SH-SY5Y (cell line): ENCODE data around the gene TBC1D4.

ENCODE experiments used
- GATA2 ChIP-seq: IDR thresholded peaks from 2 replicates; pipeline ENCODE4 v1.6.1; 2011; ENCODE audit warnings: mild to moderate bottlenecking, low read depth, low read length
- GATA3 ChIP-seq: IDR thresholded peaks from 2 replicates; pipeline ENCODE4 v1.6.1; 2011; ENCODE audit warnings: low read depth, mild to moderate bottlenecking, low read length, moderate library complexity

DNA sequence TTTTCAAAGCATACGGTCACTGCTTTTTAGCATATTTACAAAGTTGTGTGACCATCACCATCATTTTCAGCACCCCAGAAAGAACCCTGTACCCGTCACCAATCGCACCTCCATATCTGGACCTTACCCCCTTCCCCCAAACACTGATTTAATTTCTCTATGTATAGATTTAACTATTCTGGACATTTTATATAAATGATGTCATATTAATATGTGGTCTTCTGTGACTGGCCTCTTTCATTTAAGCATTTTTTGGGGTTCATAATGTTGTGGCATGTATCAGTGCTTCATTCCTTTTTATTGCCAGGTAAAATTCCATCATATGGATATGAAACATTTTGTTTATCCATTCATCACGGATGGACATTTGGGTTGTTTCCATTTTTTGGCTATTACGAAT lies 74.0 kb downstream of the TBC1D4 start:
- TF ChIP-seq GATA2: no peak
- TF ChIP-seq GATA3: no peak
